PC-3 (cell line): ENCODE measurements around the gene SMIM14. TPM values are rescaled to one million over a fixed set of nuclear protein-coding genes. Genes with fewer than 3 reads are reported as not detected.
A peak's percentile ranks its signal among the peaks of the same experiment; 100 is the strongest.

Experiments used
- ATAC-seq: fragments of 200-7000 bp; cut with Tn5 transposase; 2 replicates; pipeline ENCODE4 v1.9.1; 2020; ENCODE audit warnings: mild to moderate bottlenecking, moderate library complexity
- BruUV-seq: library from RNA; stranded (reverse); fragments of 400-500 nt; replicated peaks from 2 replicates; lab custom pipeline; 2021; lab: Mats Ljungman, UMichigan
- CTCF ChIA-PET: fragments of 300-600 bp; sonication (Branson Sonifier 250); formaldehyde crosslinking; loops from one replicate; lab custom pipeline; 2022; ENCODE audit warnings: antibody characterized with exemption; lab: Charles Lee
- POLR2A ChIA-PET: fragments of 300-600 bp; sonication (Branson Sonifier 250); formaldehyde crosslinking; loops from one replicate; lab custom pipeline; 2022; ENCODE audit warnings: antibody characterized with exemption; ENCODE audit not compliant: unreplicated experiment; lab: Charles Lee
- DNase-seq: peaks from one replicate; pipeline ENCODE4 v3.0.0-alpha.2; 2015
- H2AFZ ChIP-seq: fragments of 300-600 bp; sonication (generic); 2 replicates; pipeline ENCODE4 v1.6.0; 2016; ENCODE audit warnings: antibody characterized with exemption, low read length
- H3F3A ChIP-seq: fragments of 300-600 bp; sonication (generic); one replicate; pipeline ENCODE4 v1.6.0; 2017; ENCODE audit warnings: antibody characterized with exemption, low read length, control low read depth, mild to moderate bottlenecking; ENCODE audit not compliant: unreplicated experiment
- H3K27ac ChIP-seq: fragments of 300-600 bp; sonication (generic); 2 replicates; pipeline ENCODE4 v1.5.1; 2016; ENCODE audit warnings: mild to moderate bottlenecking, low read length
- H3K27me3 ChIP-seq: fragments of 300-600 bp; sonication (generic); 2 replicates; pipeline ENCODE4 v1.6.1; 2016; ENCODE audit warnings: low read length, mixed read lengths
- H3K36me3 ChIP-seq: fragments of 300-600 bp; sonication (generic); 2 replicates; pipeline ENCODE4 v1.6.1; 2016; ENCODE audit warnings: low read depth, mixed run types, low read length, mixed read lengths
- H3K4me1 ChIP-seq: fragments of 300-600 bp; sonication (generic); 2 replicates; pipeline ENCODE4 v1.5.1; 2016; ENCODE audit warnings: low read length; ENCODE audit not compliant: insufficient read depth
- H3K4me2 ChIP-seq: fragments of 300-600 bp; sonication (generic); 2 replicates; pipeline ENCODE4 v1.6.0; 2016; ENCODE audit warnings: low read length
- H3K4me3 ChIP-seq: fragments of 300-600 bp; sonication (generic); 2 replicates; pipeline ENCODE4 v1.5.1; 2016; ENCODE audit warnings: mild to moderate bottlenecking, low read length, mixed read lengths
- H3K79me2 ChIP-seq: fragments of 300-600 bp; sonication (generic); 2 replicates; pipeline ENCODE4 v1.6.1; 2017; ENCODE audit warnings: low read length, mixed read lengths
- H3K9ac ChIP-seq: fragments of 300-600 bp; sonication (generic); 2 replicates; pipeline ENCODE4 v1.6.0; 2016; ENCODE audit warnings: mild to moderate bottlenecking, low read length
- H3K9me2 ChIP-seq: fragments of 300-600 bp; sonication (generic); replicated peaks from 2 replicates; pipeline ENCODE4 v1.6.1; 2016; ENCODE audit warnings: mixed run types, low read length, mixed read lengths
- H3K9me3 ChIP-seq: fragments of 300-600 bp; sonication (generic); 2 replicates; pipeline ENCODE4 v1.6.1; 2016; ENCODE audit warnings: low read length, mixed read lengths
- H4K20me1 ChIP-seq: fragments of 300-600 bp; sonication (generic); 2 replicates; pipeline ENCODE4 v1.6.1; 2016; ENCODE audit warnings: low read length, mixed read lengths
- EZH2 ChIP-seq: fragments of 300-600 bp; sonication (generic); IDR thresholded peaks from one replicate; pipeline ENCODE4 v1.6.1; 2017; ENCODE audit warnings: antibody characterized with exemption, mild to moderate bottlenecking, low read length; ENCODE audit not compliant: unreplicated experiment
- EZH2phosphoT487 ChIP-seq: fragments of 300-600 bp; sonication (generic); IDR thresholded peaks from 2 replicates; pipeline ENCODE4 v1.6.1; 2018; ENCODE audit warnings: mild to moderate bottlenecking, antibody characterized with exemption, low read length, borderline replicate concordance
- intact Hi-C: fragments of 100-400 bp; cut with micrococcal nuclease; formaldehyde crosslinking; loops from 2 replicates; pipeline ENCODE4 v1.9.0; 2023
- total RNA-seq: library from RNA; depleted of rRNA; stranded (reverse); fragments of >200 nt; gene quantifications from 2 replicates; pipeline ENCODE4 v1.2.3, GENCODE V29; 2014
- TF ChIP-seq, protein P1 (sequence below): fragments of 300-600 bp; sonication (generic); conservative IDR thresholded peaks from 2 replicates; pipeline ENCODE4 v1.5.1; 2017; ENCODE audit warnings: antibody characterized with exemption, low read depth, mild to moderate bottlenecking, low read length

The SMIM14 gene
- total RNA-seq, 1 experiment from 2014 or later: 4.8 TPM

DNA sequence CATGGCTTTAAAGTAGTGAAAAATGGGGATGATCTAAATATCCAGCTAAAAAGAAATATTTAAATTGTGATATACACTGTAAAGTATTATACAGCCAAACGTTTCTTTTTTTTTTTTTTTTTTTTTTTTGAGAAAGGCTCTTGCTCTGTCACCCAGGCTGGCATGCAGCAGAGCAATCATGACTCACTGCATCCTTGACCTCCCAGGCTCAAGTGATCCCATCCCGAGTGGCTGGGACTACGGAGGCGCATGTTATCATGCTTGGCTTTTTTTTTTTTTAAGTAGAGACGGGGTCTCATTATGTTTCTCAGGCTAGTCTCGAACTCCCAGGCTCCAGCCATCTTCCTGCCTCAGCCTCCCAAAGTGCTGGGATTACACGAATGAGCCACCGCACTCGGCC is 17.1 kb downstream of the SMIM14 start:
- DNase-seq (peak; percentile 75), ATAC-seq (peak; percentile 61)
- TF ChIP-seq, protein P1, sequence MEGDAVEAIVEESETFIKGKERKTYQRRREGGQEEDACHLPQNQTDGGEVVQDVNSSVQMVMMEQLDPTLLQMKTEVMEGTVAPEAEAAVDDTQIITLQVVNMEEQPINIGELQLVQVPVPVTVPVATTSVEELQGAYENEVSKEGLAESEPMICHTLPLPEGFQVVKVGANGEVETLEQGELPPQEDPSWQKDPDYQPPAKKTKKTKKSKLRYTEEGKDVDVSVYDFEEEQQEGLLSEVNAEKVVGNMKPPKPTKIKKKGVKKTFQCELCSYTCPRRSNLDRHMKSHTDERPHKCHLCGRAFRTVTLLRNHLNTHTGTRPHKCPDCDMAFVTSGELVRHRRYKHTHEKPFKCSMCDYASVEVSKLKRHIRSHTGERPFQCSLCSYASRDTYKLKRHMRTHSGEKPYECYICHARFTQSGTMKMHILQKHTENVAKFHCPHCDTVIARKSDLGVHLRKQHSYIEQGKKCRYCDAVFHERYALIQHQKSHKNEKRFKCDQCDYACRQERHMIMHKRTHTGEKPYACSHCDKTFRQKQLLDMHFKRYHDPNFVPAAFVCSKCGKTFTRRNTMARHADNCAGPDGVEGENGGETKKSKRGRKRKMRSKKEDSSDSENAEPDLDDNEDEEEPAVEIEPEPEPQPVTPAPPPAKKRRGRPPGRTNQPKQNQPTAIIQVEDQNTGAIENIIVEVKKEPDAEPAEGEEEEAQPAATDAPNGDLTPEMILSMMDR: no peak
- TF ChIP-seq EZH2: no peak
- TF ChIP-seq EZH2phosphoT487: no peak
- ChIA-PET POLR2A (no interaction called here), CTCF (interaction anchor here (0.6 kb wide), 1 partner anchor 152 kb away, joined by 5 read pairs; no protein-coding TSS in a partner anchor)
- H3K79me2 ChIP-seq: no peaks in the 10 kb centered on the region
- no peak overlapping the region for H3K4me3 ChIP-seq
- H3K4me1 ChIP-seq: peaks cover 40% of the 10 kb centered on the region
- no TSS peak for BruUV-seq
- H3K36me3 ChIP-seq: no peaks in the 10 kb centered on the region
- no peaks in the 10 kb centered on the region for H4K20me1 ChIP-seq
- H3K27ac ChIP-seq: peak overlapping the region; percentile 50
- no peaks in the 10 kb centered on the region for H3K9me3 ChIP-seq
- no peak overlapping the region for H2AFZ ChIP-seq
- H3K4me2 ChIP-seq: peak overlapping the region; percentile 65
- no peaks in the 10 kb centered on the region for H3F3A ChIP-seq
- H3K27me3 ChIP-seq: no peaks in the 10 kb centered on the region
- intact Hi-C loops: no loop called here
- H3K9me2 ChIP-seq: no peaks in the 10 kb centered on the region
- H3K9ac ChIP-seq: no peak overlapping the region

DNA sequence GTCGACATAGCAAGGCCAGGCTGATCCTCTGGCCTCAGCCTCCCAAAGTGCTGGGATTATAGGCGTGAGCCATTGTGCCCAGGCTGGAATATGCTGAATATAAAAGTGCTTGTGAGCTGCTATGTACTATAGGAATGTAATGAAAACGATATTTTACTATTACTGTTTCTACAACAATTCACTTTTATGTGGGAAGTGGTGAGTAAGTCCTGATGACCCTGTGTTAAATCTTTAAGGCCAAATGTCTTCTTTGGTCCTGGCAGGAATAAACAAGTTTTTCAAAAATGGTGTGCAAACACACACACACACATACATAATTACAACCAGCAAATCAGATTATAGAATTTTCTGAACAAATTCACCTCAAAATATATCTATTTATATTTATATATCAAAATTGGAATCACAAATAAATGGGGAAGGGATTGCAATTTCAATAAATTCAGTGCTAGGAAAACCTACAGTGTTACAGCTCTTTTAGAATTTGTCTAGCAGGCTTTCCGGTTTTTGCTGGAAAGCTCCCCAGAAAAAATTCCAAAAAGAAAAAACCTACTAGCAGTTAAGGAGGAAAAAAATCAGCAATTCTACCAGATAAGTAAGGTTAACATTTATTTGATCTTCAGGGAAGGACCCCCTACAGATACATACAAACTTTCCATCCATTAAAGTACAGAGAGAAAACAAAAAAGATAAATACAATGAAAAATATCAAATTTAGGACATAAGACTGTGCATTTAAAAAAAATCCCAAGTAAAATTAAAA is 17.9 kb downstream of the SMIM14 start:
- H3K27ac ChIP-seq: peak overlapping the region; percentile 50
- no peaks in the 10 kb centered on the region for H3K9me3 ChIP-seq
- H3K9ac ChIP-seq: no peak overlapping the region
- BruUV-seq: no TSS peak
- no peaks in the 10 kb centered on the region for H3K36me3 ChIP-seq
- TF ChIP-seq EZH2: no peak
- no peak for TF ChIP-seq EZH2phosphoT487
- TF ChIP-seq, protein P1: no peak
- peak overlapping the region; percentile 65 for H3K4me2 ChIP-seq
- DNase-seq (no peak), ATAC-seq (peak; percentile 8; the same call in 1 of the 2 replicates)
- H3K79me2 ChIP-seq: no peaks in the 10 kb centered on the region
- H4K20me1 ChIP-seq: no peaks in the 10 kb centered on the region
- H3F3A ChIP-seq: no peaks in the 10 kb centered on the region
- ChIA-PET CTCF (interaction anchor here (0.6 kb wide), 2 partner anchors 9 to 151 kb away, joined by 3 to 5 read pairs; no protein-coding TSS in a partner anchor), POLR2A (no interaction called here)
- H3K4me3 ChIP-seq: no peak overlapping the region
- no peaks in the 10 kb centered on the region for H3K27me3 ChIP-seq
- no peak overlapping the region for H2AFZ ChIP-seq
- peaks cover 44% of the 10 kb centered on the region for H3K4me1 ChIP-seq
- intact Hi-C loops: no loop called here
- H3K9me2 ChIP-seq: no peaks in the 10 kb centered on the region

DNA sequence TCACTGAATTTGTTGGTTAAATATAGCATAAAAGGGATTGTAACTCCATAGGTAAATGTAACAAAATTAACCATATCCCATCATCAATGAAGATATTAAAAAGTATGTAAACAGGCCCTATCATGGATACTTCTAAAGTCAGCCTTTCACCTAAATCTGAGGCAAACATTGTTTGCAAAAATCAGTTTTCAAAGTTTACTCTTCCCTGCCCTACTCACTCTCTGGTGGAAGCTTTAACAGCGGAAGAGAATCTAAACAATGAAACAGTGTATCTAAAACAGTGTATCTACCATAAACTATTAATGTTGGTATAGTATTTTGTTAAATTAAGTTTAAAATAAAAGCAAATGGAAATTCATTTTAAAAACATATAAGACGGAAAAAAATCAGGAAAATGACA is 21.1 kb downstream of the SMIM14 start:
- H3K36me3 ChIP-seq: no peaks in the 10 kb centered on the region
- H4K20me1 ChIP-seq: no peaks in the 10 kb centered on the region
- H3K9me3 ChIP-seq: no peaks in the 10 kb centered on the region
- no peaks in the 10 kb centered on the region for H3K79me2 ChIP-seq
- TF ChIP-seq, protein P1: no peak
- no peak for TF ChIP-seq EZH2phosphoT487
- DNase-seq (no peak), ATAC-seq (peak; percentile 12; the same call in 1 of the 2 replicates)
- peak overlapping the region; percentile 25; the same call in 1 of the 2 replicates for H3K4me2 ChIP-seq
- no peak overlapping the region for H3K9ac ChIP-seq
- ChIA-PET POLR2A (no interaction called here), CTCF (no interaction called here)
- H3K4me3 ChIP-seq: no peak overlapping the region
- no TSS peak for BruUV-seq
- no peaks in the 10 kb centered on the region for H3K9me2 ChIP-seq
- intact Hi-C loops: no loop called here
- H3K27me3 ChIP-seq: no peaks in the 10 kb centered on the region
- no peak overlapping the region; the same call in 1 of the 2 replicates for H3K27ac ChIP-seq
- H3K4me1 ChIP-seq: peaks cover 67% of the 10 kb centered on the region
- no peak overlapping the region for H2AFZ ChIP-seq
- H3F3A ChIP-seq: no peaks in the 10 kb centered on the region
